HG03139 (cell line): ENCODE data around the gene MTRF1L.
A peak's percentile ranks its signal among the peaks of the same experiment; 100 is the strongest.
"Not testable (repeated sequence)": the region's sequence is repeated elsewhere in the genome, so short reads cannot be mapped to it uniquely, and the experiment has no call there.

Experiments
- ATAC-seq: cut with Tn5 transposase; IDR thresholded peaks from one replicate; pipeline ENCODE4 v1.9.1; 2021; ENCODE audit not compliant: unreplicated experiment

MTRF1L gene

DNA sequence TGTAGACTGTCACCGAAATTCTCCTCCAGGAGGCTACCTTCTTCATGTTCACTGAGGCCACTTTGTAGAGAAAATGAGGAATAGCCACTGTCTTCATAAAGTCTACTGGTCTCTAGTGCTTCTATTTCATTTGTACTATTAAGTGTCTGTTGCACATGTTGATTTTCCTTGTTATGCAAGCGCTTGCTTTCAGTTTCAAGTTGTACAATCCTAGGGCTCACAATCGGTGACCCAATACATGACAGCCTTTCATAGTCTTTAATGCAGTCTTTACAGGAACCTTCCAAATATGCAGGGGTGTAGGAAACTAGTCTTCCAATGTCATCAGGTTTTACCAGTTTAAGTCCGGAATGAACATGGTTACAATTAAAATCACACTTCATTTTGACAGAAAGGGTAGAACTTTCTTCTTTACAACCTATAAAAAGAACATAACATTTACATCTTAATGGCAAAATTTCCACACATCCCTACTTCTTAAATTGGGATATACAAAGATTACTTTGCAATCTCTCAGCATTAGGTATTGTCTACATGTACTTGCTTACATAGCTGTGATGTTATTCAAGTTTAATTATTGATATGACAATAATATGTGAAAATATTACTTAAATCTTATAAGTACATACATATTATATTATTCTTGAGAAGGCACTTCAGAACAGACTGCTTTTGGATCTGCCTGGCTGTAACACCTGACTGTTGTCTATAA, 27.1 kb downstream of the MTRF1L start:
- peak; percentile 39 for ATAC-seq

DNA sequence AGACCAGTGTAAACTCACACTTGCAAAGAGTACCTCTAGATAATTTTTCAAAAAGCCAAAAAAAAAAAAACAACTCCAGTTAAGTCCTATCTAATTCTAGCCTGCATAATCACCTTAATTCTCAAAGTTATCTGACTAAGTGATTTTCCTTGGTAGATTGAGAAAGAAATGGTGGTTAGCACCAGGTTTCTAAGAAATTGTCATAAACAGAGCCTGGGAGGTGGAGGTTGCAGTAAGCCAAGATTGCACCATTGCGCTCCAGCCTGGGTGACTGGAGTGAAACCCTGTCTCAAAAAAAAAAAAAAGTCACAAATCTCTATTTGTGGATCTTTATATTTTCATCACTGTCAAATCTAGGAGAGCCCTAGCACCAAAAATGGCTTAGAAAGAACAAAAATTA, 28.6 kb downstream of the MTRF1L start:
- ATAC-seq = no peak

DNA sequence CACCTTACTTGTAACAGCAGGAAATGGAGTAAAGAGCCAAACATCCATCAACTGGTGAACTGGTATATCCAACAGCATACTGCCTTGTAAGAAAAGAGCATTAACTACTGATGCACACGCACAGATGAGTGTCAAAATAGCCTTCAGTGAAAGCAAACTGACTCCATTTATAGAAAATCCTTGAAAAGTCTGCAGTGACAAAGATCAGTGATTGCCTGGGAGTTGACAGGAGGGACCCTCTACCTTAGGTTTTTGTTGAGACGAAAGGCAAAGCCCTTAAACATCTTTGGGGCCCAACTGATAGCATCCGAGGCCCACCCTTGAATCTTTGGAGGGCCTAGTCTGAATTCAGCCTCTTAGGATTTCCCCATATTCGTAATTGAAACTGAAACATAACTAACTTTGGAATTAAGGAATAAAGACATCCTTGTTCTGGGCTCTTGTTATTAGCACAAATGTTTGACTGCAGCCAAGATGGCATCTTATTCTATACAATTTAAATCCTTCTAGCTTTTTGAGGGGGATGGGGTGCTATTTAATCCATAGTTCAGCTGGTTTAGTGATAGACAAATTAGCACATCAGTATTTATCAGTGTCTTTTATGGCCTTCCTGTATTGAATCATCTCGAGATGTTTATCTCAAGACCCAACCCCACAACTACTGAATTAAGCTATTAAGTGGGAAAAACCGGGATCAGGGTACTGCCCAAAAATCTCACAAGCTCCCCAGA, 32.7 kb downstream of the MTRF1L start:
- ATAC-seq = no peak

DNA sequence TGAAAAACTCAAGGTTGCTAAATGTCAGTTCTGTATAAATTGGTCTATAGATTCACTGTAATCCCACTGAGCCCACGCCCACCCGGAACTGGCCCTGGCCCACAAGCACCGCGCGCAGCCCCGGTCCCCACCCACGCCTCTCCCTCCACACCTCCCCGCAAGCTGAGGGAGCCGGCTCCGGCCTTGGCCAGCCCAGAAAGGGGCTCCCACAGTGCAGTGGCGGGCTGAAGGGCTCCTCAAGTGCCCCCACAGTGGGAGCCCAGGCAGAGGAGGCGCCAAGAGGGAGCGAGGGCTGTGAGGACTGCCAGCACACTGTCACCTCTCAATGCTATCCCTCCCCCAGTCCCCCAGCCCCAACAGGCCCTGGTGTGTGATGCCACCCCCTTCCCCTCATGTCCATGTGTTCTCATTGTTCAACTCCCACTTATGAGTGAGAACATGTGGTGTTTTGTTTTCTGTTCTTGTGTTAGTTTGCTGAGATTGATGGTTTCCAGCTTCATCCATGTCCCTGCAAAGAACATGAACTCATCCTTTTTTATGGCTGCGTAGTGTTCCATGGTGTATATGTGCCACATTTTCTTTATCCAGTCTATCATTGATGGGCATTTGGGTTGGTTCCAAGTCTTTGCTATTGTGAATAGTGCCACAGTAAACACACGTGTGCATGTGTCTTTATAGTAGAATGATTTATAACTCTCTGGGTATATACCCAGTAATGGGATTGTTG, 36.2 kb downstream of the MTRF1L start:
- ATAC-seq = not testable (repeated sequence)

DNA sequence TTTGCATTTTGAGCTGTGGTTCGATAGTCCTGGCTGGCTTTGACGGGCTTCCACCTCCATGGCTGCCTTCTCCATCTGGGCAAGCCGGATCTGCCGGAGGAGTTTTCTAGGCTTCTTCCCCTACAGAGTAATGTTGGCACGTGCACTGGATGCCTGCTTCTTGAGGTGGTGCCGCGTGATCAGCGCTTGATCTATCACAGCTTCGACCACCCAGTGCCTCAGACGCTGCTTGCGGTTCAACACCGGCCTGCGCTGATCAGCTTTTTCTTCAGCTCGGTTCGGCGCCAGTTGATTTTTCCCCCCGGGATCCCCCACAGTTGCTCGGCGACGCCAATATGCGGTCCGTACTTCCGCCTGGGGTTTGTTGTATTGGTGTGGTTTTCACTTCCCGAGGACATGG, 43.2 kb downstream of the MTRF1L start:
- ATAC-seq = no peak

DNA sequence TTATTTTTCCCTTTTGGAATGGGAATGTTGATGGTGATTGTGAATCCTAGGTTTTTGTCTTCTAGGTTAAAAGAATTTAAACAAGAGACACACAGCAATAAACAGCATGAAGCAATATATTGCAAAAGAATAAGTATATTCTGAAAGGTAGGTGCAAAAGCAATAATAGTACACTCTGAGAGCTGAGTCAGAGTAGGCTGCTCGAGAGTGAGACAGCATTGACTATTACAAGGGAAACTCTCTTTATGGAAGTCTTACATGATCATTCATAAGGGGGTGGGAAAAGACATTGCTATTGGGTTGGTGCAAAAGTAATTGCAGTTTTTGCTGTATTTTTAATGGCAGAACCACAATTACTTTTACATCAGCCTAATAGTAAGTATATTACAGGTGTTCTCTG, 44.7 kb downstream of the MTRF1L start:
- no peak for ATAC-seq

DNA sequence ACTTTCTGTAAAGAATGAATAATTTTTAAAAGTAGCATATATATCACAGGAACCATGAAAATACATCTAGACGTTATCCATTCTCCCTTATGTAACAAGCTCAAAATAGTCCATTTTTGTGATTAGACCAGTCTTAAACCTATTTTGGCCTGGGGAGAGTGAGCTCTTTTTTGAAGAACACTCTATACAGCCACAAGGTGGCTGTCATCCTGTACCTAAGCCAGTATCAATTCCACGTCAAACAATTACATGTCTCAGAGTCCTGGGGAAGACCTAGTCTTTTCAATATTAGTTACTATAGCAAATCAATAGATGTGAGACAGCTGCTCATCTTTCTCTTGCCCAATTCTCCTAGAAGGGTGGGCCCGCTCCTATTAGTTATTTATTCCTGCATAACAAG, 48.1 kb downstream of the MTRF1L start:
- no peak for ATAC-seq

DNA sequence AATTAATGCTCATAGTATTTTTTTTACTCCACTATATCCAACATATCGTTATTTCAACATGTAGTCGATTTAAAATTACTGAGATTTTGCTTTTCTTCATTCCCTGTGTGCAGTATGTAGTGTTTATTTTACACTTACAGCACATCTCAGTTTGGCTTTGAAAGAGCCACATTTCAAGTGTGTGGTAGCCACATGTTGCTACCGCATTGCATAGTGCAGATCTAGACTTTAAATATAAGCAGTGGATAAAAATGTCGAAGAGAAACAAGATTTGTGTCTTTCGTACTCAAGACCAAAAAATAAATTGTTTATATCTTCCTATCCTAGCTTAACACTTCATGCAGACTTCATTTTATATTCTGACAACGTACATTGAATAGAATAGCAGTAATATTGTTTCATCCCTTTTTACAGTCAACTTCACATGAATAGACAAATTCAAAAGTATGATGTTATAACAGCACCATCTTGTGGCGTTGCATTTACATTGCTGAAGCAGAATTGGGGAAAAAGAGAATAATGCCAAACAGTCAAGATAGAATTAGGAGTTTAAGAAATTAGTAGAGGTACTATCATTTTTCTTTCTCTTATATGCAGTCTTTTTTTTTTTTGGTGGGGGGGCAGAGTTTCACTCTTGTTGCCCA, 49.5 kb downstream of the MTRF1L start:
- no peak for ATAC-seq

DNA sequence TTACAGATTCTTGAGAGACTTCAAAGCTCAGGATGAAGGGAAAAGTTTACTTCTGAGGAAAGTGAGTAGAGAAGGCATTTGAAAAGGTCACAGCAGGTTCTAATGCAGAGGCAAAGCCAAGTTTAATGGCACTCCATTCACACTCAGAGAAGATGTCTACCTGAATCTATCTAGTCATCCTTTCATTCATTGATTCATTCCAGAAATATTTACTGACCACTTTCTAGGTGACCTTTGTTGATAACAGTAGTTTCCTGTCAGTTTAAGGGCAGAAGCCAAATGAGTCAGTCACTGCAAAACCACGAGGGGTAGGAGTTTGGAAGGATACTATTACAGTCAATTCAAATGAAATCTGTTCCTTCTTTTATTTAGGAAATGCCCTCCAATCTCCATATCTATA, 50.5 kb downstream of the MTRF1L start:
- no peak for ATAC-seq

DNA sequence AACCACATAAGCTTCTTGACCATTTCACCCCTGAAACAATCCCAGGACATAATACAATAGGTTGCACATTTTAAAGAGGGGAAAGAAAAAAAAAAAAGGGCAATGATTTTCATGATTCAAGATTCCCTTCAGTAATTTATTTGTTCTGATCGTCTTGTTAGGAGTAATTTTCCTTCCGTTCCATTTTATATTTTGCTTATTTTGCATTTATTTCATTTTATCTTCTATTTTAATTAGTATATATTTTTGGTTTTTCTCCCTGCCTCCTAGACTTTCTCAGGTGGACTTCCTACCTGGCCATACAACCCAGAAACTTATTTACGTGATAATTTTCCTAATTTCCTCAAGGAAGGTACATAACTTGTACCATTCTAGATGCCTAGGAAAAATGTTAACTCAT, 52.3 kb downstream of the MTRF1L start:
- no peak for ATAC-seq

DNA sequence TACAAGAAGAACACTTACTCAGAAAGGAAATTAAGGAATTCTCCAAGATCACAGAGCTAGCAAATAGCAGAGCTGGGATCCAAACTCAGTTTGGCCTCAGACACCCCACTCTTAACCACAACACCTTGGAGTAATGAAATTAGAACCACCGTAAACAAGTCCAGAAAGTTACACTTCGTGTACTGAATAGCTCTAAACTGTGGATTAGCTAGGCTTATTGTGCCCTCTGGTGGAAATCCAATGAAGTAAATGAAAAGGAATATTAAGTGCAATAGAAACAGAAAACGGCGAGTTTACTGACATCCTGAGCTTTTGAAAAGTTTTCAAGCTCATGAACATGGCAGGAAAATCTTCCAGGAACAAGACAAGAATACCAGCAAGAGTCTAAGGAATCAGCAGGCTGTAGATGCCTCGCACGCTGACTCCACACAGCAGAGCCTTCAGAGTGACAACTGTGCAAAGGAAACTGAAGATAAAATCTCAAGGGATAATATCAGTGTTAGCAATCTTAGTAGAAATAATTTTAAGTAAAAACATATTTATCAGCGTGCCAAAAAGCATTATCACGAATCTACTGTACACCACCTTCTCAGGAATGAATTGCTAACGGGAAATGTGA, 54.2 kb downstream of the MTRF1L start:
- ATAC-seq = peak; percentile 80

DNA sequence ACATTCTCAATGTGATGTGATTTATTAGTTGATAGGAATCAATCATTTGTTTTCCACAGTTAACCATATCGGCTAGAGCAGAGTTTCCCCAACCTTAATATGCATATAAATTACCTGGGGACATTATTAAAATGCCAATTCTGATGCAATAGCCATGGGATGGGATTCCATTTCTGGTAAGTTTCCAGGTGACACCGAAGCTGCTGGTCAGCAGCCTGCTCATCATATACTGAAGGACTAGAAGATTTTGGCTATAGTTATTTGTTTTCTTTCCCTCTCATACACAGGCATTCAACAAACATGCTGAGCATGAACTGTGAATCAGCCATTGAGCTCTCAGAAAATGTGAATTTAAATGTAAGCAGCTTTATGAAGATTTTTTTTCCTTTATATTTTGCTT, 55.5 kb downstream of the MTRF1L start:
- no peak for ATAC-seq

DNA sequence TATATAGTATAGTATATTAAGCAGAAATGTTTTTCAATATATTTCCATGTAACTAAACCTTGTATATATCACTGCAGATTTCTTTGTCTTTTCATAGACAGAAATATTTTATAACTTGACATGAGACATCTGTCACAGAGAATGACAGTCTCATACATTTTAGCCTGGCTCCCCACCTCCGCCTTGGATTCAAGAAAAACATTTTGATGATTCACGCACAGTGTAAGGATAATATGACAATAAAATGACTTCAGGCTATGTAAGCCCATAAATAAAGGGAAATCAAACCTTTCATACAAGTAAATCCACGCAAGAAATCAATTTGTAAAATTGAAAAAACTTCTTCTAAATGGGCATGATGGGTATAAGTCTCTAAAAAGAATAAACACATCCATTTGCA, 56.0 kb downstream of the MTRF1L start:
- no peak for ATAC-seq

DNA sequence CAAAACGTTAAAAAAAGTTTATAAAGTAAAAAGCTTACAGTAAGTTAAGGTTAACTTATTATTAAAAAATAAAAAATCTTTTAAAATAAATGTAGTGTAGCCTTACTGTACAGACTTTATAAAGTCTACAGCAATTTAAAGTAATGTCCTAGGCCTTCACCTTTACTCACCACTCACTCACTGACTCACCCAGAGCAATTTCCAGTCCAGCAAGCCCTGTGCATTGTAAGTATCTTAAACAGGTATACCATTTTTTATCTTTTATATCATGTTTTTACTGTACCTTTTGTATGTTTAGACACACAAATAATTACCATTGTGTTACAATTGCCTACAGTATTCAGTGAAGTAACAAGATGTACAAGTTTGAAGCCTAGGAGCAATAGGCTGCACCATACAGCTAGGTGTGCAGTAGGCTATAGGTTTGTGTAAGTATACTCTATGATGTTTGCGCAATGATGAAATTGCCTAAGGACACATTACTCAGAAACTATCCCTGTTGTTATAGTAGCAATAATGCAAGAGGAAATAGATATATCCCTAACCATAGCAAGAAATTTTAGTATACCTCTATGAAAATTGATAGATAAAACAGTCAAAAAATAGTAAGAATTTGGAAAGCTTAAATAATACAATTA, 59.1 kb downstream of the MTRF1L start:
- ATAC-seq = no peak

DNA sequence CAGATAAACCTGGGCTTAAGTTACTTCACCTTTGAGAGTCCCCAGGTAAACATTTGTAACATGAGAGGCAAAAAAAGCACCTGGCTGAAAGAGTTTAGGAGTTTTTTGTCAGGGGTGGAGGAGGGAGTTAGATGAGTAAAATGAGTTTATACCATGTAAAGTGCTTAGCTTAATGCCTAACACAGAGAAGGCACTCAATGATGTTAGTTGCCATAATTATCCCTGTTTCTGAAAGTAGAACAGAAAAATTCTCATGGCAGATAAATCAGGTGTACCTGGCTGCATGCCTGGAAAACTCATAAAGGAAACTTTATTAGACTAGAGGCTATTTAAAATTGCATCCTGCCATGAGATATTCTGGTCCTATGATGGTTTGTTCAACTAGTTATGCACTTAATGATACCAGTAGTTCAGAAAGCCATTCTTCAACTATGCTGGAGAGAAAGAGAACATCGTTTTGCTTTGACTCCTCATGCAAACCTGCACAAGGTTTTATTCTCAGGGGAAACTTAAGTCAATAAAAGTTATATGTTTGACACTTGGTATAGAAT, 60.1 kb downstream of the MTRF1L start:
- ATAC-seq = no peak

DNA sequence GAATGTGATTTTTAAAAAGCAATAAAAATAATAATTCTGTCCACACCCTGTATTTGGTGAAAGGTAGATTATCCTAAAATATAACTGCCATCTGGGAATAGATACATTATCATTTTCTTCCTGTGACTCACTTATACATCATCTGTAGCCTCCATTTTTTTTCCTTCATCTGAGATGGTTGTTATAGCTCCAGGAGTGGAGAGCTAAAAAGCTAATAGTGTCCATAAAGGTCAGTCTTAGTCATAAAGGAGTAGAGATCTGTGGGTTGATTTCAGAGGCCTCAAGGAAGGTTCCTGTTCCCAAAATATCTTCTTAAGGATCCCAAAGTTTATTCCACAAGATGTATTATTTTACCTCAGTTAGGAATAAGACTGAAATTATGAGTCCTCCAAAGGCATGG, 60.8 kb downstream of the MTRF1L start:
- ATAC-seq = no peak
